Stimulated activated CD8-positive, alpha-beta memory T cell treated with anti-CD3 and anti-CD28 coated beads, Interleukin-7, amount 100 ng/mL, for 1 hour (primary cell): ENCODE measurements around the gene ZSCAN12.

Experiments
- DNase-seq, 2 donors: peaks; one replicate each; pipeline ENCODE4 v3.0.0-alpha.2; 2020; ENCODE audit warnings: low read depth in 2 of 2

The ZSCAN12 gene

GRCh38 chr6:28353981-28354676, 45.4 kb downstream of the ZSCAN12 start:
- no peak for DNase-seq

DNA sequence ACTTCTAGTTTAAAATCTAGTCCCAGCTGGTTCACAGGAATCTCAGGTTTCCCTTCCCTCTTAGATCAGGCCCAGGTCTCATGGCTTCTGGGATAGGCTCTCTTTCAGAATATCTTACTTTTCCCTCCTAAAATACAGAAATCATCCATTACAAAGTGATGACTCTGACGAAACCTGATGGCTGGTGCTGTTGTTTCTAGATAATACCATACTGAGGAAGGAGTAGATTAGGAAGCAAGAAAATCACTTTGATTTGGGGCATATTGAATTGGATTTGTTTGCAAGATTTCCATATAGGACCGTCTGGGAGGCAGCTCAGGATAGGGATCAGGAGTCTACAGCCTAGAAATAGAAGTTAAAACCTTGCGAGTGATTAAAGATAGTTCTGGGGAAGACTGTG, 46.2 kb downstream of the ZSCAN12 start:
- no peak for DNase-seq

GRCh38 chr6:28351493-28351925, 48.0 kb downstream of the ZSCAN12 start:
- no peak for DNase-seq

- no peak for DNase-seq
Observed at GRCh38 chr6:28351087-28351486, 48.5 kb downstream of the ZSCAN12 start.

- DNase-seq, result peak; percentile 66 to 74
Observed at GRCh38 chr6:28349892-28350737, 49.4 kb downstream of the ZSCAN12 start, which contains the start of gene ZKSCAN3. TSS of gene ZKSCAN3 (plus strand) at chr6:28349947. CDS start at chr6:28359587, 9,640 bp downstream.

DNA sequence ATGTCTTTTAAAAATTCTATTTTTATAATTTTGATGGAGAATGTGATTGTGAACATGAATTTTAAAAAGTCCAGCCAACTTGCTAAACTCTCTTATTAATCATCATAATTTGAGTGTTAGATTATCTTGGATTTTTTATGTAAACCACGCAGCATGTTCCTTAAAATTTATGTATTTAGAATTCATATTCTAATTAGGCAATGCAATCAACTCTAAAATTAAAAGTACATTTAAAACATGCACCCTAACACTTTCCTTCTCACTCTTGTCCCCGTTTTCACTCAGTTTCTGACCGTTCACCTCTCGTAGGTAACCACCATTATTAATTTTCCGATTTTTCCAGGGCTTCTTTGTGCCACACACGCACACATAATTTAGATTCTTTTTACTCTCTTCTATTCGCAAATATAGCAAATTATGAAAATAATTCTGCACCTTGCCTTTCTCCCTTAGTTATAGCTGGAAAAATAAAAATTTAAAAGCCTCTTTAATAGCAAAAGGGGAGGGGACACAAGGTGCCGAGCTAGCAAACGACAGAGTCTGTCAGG, 50.1 kb downstream of the ZSCAN12 start:
- DNase-seq, result no peak

DNA sequence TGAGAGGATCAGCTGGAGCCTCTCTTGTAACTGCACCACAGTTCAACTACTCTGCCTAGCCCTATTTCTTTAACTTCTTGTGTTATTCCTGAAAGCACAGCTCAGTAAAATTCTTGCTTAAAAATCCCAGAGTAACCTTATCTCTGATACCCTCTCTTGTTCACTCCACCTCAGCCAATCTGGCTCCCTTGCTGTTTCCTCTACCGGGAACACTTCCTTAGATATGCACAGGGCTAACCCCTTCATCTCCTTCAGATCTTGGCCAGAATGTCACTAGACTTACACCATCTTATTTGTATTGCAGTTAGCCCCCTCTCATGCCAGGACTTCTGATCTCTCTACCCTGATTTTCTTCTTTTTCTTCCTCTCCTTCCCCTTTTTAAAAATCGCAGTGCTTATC, 52.4 kb downstream of the ZSCAN12 start:
- no peak for DNase-seq

DNA sequence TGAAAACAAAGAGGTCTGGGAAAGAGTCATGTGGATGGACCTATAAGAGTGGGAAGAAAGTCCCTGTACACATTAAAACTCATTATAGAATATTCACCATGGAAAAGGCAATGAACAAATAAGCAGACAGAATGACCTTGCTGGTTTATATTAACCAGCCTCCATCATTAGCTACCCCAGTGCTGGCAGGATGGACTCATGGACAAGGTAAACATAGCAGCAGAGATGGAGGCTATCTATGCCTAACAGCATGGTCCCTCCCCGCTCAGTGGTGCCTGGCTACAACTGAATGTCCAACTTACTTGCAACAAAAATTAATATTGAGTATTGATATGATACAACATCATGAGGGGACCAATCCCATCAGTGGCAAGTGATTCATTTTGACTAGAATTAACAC, 54.3 kb downstream of the ZSCAN12 start:
- DNase-seq, result no peak

DNA sequence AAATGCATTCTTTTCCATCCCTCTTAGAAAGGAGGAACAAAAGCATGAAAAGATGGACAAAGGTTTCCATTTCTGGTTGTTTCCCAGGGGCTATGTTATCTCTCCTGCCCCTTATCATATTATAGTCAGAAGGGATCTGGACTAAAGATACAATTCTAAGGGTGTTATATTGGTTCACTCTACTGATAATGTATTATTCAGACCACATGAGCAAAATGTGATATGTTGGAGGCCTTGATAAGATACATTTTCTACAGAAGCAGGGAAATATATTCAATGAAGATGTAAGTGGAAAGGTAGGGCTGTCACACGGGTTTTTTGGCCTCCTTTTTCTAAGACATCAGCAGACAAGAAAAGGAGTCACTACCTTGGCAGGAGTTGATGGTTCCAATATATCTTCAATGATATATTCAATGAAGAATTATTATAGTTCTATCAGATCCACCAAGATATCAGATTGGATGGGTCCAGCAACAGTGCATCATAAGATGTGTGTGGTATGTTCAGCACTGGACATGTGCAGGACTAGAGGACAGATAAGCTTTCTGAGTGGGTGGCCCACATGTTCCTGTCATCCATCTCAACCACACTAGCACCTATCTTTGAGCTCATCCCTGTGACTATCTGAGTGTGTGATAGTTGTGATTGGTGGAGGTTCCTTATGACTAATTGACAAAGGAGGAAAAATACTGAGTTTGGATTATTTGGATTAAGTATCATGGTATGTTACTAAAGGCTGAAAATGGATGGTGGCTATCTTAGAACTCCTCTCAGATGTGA, 55.5 kb downstream of the ZSCAN12 start:
- no peak for DNase-seq

- no peak for DNase-seq
Observed at GRCh38 chr6:28340310-28341095, 59.0 kb downstream of the ZSCAN12 start.

DNA sequence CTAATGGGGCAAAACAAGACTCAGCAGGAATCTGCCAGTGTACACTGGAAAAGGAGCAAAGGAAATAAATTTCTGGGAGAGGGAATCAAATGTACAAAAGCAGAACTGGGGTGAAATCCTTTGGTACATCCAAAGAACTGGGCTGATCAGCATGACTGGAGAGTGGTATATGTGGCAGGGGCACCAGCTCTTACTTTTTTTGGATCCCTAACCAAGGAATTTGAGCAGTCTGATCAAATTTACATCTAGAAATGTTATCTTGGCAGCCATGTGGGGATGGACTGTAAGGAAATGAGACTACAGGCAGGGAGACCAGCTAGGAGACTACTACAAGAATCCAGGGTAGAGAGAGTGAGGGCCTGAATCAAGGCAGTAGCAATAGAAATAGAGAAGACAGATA, 62.4 kb downstream of the ZSCAN12 start:
- no peak for DNase-seq

DNA sequence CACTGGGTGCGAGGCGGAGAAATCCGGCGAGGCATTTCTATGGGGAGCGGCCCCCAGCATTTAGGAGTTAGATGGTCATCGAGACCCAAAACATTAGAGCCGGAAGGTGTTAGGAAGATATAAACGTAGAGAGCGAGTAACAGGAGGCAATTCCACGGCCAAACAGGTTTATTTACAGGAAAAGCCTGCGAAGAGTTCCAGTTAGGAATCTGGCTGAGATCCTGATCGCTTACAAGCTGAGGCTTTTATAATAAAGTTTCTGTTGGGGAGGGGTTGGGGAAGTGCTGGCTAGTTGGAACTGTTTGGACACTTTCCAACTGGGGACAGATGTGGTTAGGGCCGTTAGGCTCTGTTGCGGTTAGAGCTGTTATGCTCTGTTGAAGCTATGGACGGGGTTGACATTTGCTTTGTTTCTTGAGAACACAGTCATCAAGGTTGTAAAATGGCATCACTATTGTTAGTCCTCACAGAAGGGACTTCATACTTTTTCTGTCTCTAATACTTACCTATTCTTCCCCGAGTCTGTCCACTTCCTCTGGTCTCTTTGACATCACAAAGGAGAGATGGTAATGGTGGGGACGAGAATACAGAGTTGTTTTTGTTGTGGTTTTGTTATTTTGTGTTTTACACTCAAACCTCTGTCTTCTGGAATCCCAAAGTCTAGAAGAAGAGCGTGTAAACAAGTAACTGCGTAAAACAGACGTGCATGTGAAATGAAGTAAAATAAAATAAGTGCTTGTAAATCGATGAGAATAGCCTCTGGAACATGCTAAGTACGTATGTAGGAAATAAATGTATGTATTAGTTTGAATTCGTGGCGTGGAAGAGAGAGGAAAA, 63.0 kb downstream of the ZSCAN12 start:
- DNase-seq, result no peak

DNA sequence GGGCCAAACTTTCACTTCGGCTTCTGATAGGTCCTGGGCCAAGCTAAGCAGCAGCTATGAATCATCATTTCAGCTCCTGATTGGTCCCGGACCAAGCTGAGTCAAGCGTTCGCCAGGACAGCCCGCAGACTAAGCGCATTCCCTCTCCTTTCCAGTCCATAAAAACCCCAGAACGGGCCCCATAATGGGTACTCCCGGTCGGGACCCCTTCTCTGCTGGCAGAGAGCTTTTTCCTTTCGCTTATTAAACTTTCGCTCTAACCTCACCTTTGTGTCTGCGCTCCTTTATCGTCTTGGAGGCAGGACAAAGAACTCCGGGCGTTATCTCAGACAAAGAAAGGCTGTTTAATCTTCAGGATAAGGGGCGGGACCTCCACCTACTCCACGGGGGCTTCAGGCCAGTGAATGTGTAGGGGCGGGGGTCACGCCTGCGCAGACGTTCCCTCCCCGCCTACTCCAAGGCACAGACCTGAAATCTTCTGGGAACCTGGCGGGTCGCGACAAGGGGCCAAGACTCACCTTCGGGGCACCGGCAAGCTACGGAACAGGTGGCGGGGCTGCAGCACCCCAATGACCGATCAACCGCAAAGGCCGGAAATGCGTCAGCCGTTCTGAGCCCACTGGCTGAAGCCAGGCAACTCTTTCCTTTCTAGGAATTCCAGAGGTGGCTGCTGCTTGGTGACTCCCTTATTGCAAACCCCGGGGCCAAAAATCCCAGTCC, 63.8 kb downstream of the ZSCAN12 start, which contains the start of gene ZSCAN31:
Gene ZSCAN31, minus strand, starts transcription at position 585 of the 720 bp plus-strand sequence. CDS start 6,465 bp downstream, outside the sequence.
- peak; percentile 59 to 68 for DNase-seq

- DNase-seq, result no peak
Observed at GRCh38 chr6:28335040-28335563, 64.4 kb downstream of the ZSCAN12 start.

GRCh38 chr6:28334286-28335039, 65.1 kb downstream of the ZSCAN12 start:
- no peak for DNase-seq

GRCh38 chr6:28333599-28334018, 65.9 kb downstream of the ZSCAN12 start:
- DNase-seq, result no peak

GRCh38 chr6:28333047-28333446, 66.5 kb downstream of the ZSCAN12 start:
- no peak for DNase-seq

DNA sequence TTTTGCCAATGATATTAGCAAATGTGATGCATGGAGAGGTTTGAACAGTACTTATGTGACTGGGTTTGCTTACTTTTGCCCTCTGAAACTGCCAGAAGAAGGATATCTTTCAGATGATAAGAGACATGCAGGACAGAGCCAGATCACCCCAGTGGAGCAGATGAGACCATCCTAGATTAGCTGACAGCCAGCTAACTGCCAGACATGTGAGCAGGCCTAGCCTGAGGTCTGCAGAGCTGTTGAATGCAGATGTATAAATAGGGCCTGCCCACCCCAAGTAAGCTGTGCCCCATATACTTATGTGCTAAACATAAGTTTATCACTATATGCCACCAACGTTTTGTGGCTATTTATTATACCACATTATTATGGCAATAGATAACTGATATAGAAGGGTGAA, 69.5 kb downstream of the ZSCAN12 start:
- DNase-seq, result no peak
